LNCAP (cell line): ENCODE results near the gene PLAC8L1.

Source experiments
- TF ChIP-seq, protein P1 (sequence below): fragments of 450-650 bp; IDR thresholded peaks from 2 replicates; pipeline ENCODE4 v1.5.1; 2017; ENCODE audit warnings: mild to moderate bottlenecking

PLAC8L1 gene

DNA sequence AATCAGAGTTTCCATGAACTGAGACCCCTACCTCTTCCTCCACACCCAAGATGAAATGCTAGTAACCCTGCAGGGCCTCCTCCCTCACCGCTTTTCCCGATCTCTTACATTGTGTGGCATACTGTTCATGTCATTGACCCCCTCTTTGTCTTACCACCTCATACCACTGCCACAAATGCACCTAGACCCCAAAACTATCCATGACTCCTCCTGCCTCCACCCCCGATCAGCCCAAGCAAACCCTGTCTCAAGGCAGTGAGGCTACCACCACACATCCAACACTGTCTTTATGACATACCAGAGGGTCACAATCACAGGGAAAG, 55.7 kb downstream of the PLAC8L1 start:
- TF ChIP-seq, protein P1, sequence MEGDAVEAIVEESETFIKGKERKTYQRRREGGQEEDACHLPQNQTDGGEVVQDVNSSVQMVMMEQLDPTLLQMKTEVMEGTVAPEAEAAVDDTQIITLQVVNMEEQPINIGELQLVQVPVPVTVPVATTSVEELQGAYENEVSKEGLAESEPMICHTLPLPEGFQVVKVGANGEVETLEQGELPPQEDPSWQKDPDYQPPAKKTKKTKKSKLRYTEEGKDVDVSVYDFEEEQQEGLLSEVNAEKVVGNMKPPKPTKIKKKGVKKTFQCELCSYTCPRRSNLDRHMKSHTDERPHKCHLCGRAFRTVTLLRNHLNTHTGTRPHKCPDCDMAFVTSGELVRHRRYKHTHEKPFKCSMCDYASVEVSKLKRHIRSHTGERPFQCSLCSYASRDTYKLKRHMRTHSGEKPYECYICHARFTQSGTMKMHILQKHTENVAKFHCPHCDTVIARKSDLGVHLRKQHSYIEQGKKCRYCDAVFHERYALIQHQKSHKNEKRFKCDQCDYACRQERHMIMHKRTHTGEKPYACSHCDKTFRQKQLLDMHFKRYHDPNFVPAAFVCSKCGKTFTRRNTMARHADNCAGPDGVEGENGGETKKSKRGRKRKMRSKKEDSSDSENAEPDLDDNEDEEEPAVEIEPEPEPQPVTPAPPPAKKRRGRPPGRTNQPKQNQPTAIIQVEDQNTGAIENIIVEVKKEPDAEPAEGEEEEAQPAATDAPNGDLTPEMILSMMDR, result peak; percentile 41

DNA sequence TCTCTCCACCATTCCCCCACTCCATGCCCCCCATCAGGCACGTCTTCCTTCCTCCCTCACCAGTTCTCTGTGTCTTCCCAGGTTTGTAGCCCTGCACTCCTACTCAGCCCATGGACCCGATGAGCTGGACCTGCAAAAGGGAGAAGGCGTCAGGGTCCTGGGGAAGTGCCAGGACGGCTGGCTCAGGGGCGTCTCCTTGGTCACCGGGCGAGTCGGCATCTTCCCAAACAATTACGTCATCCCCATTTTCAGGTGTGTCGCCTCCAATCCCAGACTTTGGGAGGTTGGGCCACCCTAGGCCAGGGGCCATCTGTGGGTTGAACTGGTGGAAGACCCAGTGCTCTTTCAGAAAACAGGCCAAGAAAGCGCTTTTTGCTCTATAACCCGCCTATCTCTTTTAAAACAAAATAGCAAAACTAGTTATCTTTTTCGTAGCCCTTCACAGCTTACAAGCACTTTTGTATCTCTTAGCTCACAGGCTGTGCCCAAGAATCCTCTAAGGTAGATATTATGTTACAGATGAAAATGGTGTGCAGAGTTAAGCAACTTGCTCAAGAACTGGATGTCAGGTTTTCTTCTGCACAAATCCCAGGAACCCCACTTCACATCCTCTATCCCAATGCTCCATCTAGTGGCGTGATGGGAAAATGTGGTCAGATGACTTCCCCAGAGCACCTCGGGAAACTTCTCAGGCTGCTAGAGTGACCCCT, 56.2 kb downstream of the PLAC8L1 start:
- TF ChIP-seq, protein P1, result peak; percentile 71

DNA sequence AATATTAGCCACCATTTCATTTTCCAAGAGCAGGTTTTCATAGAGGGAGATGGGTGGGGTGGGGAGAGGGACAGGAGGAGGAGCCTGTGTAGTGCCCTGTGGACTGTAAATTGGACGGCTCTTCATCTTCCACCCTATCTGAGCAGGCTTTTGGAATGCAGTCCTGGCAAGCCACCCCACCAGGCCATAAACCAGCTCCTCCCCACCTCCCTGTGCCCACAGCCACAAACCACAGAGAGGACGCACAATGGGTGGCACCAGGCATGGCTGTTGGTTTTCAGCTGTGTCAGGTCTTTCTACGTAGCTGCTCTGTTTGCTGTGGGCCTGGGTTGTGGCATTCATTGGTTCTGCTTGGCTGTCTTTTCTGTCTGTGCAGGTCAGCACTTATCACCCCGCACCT, 58.0 kb downstream of the PLAC8L1 start:
- TF ChIP-seq, protein P1, result no peak

DNA sequence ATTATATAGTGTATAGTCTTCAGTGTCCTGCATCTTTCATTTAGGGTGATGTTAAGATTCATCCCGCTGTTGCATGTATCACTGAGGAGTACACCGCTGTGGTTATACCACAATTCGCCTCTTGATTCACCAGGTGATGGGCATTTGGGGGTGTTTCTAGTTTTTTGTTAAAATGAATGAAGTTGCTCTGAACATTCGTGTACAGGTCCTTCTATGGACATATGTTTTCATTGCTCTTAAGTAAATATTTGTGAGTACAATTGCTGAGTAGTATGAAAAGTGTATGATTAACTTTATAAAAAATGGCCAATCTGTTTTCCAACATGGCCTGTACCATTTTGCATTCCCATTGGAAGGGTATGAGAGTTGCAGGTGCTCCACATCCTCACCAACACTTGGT, 61.7 kb downstream of the PLAC8L1 start:
- TF ChIP-seq, protein P1, result no peak

DNA sequence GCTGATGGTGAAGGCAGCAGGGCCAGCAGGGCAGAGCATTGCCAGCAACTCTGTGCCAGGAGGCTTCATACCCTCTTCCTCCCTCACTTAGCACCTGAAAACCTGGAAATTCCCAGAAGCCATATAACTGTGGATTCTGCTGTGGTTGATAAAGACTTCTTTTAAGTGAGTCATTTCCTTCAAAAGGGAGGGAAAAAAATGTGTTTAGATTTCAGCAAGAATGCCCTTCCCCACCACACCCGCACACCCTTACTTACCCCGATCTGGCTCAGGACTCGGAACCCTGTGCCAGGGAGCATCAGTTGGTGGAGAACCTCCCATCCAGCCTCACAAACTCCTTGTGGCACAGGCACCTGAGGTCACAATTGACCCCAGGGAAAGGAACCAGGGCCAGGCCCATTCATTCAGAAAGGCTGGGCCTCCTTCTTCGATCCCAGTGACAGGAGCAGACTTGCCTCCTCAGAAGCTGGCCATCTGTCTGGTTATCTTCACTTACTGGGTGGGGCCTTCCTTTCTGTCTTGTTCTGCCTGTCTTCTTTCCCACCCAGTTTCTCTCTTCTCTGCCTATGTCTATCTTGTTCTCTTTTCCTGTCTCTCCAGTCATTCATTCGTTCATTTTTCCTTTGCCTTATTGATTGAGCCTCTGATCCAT, 62.6 kb downstream of the PLAC8L1 start:
- TF ChIP-seq, protein P1, result no peak

DNA sequence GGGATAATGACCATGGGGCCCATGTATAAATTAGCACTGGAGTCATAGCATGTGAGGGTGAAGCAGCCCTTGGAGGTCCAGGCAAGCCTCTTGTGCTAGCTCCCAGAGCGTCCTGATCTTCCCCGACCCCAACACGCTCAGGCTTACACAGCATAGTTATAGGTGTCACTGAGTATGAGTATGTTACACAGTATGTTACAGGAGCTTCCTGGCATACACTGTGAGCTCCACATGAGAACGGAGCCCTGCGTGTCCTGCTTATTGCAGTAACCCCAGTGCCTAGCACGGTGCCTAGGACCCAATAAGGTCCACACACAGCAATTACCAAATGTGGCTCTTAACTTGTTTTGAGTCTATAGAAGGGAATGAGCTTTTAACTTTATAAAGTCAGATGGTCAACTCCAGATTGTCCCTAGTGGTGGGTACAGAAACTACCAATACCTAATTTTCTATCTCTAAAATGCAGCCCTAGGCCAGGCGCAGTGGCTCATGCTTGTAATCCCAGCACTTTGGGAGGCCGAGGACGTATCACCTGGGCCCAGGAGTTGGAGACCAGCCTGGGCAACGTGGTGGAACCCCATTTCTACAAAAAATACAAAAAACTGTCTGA, 64.1 kb downstream of the PLAC8L1 start:
- TF ChIP-seq, protein P1, result peak; percentile 52

DNA sequence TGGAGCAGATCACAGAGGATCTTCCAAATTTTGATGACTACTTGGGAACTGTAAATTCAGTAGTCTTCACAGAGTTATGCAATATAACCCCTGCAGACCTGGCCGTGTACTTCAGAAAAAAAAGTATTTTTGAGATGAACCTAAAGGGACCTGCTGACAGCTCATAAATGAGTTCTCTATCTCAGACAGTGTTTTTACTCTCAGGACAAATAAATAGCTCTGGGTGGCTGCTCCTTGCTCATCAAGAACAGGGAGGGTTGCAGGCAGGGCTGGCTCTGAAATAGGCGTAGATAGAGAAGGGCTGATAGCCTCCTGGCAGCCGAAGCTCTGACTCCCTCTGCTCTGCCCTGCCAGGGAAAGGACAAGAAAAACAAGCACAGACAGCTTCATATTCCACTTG, 64.8 kb downstream of the PLAC8L1 start:
- TF ChIP-seq, protein P1, result no peak
